Epithelial cell of proximal tubule (primary cell): Measurements from ENCODE around the gene GDPD4. TPM values are rescaled to one million over a fixed set of nuclear protein-coding genes. Genes with fewer than 3 reads are reported as not detected.

Experiments
- DNase-seq: peaks from one replicate; pipeline ENCODE4 v3.0.0-alpha.2; 2011; ENCODE audit warnings: low read depth
- H3K4me3 ChIP-seq: 2 replicates; pipeline ENCODE4 v1.5.1; 2011; ENCODE audit warnings: low read depth, mild to moderate bottlenecking, low read length
- total RNA-seq: library from RNA; depleted of rRNA; stranded (reverse); fragments of >200 nt; gene quantifications from 2 replicates; pipeline ENCODE4 v1.2.3, GENCODE V29; 2015
- TF ChIP-seq, protein P1 (sequence below): conservative IDR thresholded peaks from 2 replicates; pipeline ENCODE4 v1.5.1; 2012; ENCODE audit warnings: low read depth, mild to moderate bottlenecking, low read length

GDPD4 gene
- total RNA-seq, 1 donor from 2014 or later: not detected

DNA sequence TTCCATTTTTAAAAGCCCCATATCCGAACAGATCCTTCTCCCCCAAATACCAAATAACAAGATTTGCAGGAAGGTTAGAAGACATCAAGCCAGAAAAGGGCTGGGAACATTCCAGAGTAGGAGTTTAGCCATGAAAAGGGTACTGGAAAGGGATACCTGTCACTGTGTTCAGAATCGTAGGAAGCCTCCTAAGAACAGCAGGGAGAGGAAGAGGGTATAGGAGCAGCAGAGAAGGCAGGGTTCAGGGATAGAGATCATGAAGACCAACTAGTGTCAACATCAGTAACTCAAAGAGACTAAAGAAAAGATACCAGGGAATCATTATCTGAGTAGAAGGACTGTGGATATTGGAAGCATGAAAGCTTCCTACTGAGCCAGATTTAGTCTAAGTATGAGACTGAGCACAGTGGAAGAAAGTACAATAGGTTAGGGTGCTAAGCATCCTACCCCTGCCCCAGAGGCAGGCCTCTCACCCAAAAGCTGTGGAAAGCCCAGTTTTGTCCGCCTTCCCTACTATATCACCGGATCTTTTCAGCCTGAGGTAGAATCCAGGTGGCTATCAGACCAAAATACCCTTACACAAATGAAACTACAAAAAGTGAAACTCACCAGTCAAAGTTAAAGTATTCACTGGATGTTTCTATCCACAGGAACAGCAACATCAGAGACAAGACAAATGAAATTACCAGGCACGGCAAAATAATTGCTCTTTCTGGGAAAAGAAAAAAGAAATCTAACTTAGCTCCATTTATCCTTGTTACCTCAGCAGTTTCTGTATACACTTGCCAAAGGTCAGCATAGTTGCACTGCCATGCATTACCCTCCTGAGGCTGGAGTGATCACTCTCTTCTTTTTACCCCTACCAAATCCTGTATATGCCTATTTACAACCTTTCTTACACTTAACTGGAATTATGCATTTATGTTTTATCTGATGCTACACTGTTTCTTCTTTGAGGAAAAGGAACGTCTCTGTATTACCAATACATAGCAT, 16.7 kb downstream of the GDPD4 start:
- no peak for DNase-seq
- H3K4me3 ChIP-seq: no peak overlapping the region

DNA sequence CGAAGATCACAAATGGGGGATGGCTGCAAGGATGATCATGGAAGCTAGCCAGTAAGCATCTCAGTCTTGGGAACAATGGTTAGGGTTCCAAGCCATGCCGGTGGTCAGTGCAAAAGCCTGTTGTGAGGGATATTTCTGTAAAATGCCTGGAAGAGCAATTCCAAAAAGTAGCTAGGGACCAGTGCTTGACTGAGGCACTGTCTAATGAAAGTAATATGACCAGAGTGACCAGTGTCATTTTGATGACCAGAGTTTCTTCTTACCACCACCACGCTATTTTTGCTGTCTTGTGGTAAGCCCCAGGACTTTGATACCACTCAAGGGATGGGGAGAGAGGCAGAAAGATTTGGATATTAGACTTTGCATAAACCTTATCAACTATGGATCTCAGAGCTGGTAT, 18.4 kb downstream of the GDPD4 start:
- TF ChIP-seq, protein P1, sequence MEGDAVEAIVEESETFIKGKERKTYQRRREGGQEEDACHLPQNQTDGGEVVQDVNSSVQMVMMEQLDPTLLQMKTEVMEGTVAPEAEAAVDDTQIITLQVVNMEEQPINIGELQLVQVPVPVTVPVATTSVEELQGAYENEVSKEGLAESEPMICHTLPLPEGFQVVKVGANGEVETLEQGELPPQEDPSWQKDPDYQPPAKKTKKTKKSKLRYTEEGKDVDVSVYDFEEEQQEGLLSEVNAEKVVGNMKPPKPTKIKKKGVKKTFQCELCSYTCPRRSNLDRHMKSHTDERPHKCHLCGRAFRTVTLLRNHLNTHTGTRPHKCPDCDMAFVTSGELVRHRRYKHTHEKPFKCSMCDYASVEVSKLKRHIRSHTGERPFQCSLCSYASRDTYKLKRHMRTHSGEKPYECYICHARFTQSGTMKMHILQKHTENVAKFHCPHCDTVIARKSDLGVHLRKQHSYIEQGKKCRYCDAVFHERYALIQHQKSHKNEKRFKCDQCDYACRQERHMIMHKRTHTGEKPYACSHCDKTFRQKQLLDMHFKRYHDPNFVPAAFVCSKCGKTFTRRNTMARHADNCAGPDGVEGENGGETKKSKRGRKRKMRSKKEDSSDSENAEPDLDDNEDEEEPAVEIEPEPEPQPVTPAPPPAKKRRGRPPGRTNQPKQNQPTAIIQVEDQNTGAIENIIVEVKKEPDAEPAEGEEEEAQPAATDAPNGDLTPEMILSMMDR: no peak
- no peak for DNase-seq
- H3K4me3 ChIP-seq: no peak overlapping the region

More for the DNA sequence above, 16.7 kb downstream of the GDPD4 start:
- TF ChIP-seq, protein P1: no peak

DNA sequence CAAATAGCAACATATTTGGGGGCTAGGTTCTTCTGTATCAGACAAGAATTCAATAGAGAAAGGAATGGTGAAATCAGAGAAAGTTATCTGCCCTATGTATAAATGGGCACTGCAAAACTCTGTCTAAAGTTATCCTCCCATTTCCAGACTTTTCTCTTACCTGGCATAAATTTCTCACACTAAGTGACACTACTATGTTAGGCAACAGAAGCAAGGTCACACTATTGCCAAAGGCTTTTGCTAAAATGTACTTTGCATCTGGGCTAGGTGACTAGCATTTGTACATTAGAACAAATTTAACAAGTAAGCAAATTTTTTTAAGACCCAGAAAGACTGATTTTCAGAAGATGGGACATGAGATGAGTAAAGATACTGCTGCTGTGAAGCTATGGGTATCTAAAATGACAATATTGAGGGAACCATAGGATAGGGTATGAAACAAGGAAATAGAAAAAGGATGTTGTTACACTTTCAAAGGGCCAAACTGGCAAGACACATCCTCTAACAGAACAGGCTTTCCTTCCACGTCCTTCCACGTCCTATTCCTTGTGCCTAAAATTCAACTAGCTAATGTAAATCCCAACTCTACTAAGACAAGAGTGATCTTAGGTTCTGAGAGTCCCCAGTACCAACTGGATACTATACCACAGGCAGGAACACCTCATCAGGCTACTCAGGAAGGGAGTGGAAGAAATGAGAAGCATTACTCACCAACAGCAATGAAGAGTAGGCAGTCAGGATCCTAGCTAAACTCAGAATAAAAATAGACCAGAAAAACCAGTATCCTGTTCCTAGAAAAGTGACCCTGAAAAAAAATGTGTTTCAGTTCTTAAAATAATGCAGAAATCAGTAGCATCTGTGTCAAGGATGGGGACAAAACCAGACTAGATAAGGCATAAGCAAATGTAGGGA, 22.6 kb downstream of the GDPD4 start:
- TF ChIP-seq, protein P1: no peak
- H3K4me3 ChIP-seq: no peak overlapping the region
- no peak for DNase-seq

DNA sequence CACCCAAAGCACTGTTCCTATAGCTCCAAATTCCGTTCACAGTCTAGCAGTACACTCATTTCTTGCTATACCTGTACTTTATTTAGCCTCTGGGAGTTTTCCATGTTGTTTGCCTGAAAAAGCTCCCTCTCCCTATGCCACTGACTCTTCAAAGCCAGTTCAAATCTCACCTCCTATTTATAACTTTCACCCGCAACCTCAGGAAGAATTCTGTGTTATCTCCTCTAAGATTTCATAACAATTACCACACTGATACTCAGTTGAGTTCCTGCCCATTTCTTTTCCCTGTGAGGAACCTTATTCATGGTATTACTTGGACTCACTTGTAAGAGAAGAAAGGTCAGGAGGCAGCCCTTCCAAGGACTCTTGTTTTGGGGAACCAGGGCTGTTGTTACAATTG, 25.2 kb downstream of the GDPD4 start:
- TF ChIP-seq, protein P1: no peak
- DNase-seq: no peak
- H3K4me3 ChIP-seq: no peak overlapping the region

DNA sequence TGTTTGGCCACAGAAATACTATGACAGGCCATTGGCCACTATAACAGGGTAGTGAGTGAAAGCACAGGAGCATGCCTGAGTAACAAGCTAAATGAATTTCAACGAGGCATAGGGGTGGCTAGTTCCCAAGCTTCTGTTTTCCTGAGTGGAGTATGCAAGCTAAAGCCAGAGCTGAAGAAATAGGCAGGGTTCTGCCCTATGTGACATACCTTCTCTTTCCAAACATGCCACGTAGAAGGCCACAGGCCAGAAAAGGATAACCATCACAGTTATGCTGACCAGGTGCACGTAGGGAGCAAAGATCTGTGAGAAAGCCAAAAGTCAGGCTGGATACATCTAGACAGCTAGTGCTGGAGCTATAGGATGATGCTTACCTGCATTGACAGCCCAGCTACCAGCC, 30.6 kb downstream of the GDPD4 start:
- TF ChIP-seq, protein P1: no peak
- no peak for DNase-seq
- H3K4me3 ChIP-seq: no peak overlapping the region

DNA sequence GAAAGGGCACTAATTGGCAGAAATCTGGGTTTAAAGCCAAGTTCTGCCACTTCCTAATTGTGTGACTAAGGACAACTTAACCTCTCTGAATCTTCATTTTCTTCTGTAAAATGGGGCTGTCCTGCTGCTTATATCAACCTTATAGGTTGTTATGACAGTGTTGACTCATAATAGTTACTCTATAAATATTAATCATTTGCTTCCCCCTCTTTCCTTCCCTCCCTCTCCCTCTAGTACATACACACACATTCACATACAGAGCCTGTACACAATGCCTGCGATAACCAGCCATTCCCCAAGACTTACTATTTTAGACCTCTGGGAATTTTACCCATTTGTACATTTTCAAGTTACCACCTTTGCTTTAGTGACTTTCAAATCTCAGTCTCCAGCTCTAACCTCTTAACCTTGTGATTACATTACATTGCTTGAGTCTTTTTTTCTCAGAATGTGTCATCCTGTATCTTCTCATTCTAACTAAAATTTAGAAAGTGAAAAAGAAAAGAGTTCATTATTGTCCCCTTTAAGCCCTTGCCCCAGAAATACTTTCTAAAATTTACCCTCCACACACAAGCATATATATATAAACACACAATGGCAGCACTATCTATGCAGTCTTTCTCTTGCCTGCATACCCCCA, 31.9 kb downstream of the GDPD4 start:
- DNase-seq: no peak
- TF ChIP-seq, protein P1: no peak
- no peak overlapping the region for H3K4me3 ChIP-seq
